ENCODE measurements around the gene RAB4A.

- TF ChIP-seq CTCF (IDR thresholded peaks at IDR 0.05) (no peak), RNF2 (IDR thresholded peaks at IDR 0.05; ENCODE audit: borderline replicate concordance, low read depth) (no peak), USF2 (IDR thresholded peaks at IDR 0.05) (no peak), JUNB (IDR thresholded peaks at IDR 0.05) (no peak), POLR2A (IDR thresholded peaks at IDR 0.05; ENCODE audit: low read length) (no peak), CHD4 (IDR thresholded peaks at IDR 0.05; ENCODE audit: borderline replicate concordance) (no peak), SMC3 (IDR thresholded peaks at IDR 0.05) (no peak), NR3C1 (IDR thresholded peaks at IDR 0.05) (no peak), HMGXB4 (CRISPR knock-in tag; IDR thresholded peaks at IDR 0.05; ENCODE audit: borderline replicate concordance) (no peak), MAFK (IDR thresholded peaks at IDR 0.05; ENCODE audit: partially characterized antibody) (no peak), CEBPB (IDR thresholded peaks at IDR 0.05) (no peak), MAX (IDR thresholded peaks at IDR 0.05) (no peak), ELK1 (IDR thresholded peaks at IDR 0.05; ENCODE audit: low read depth, low read length) (no peak)
Observed at GRCh38 chr1:229280921-229281320, 10.0 kb downstream of the RAB4A start.

All from A549 (cell line).